GM06990 (cell line): Measurements from ENCODE around the gene C1QL4.
"Not testable (repeated sequence)": the region's sequence is repeated elsewhere in the genome, so short reads cannot be mapped to it uniquely, and the experiment has no call there.

Experiments
- DNase-seq: peaks from one replicate; pipeline ENCODE4 v3.0.0-alpha.2; 2011; ENCODE audit not compliant: insufficient read length; ENCODE audit errors: extremely low read depth
- H3K27me3 ChIP-seq: replicated peaks from 2 replicates; pipeline ENCODE4 v1.6.0; 2011; ENCODE audit warnings: low read length; ENCODE audit not compliant: control insufficient read depth, insufficient read depth
- H3K36me3 ChIP-seq: 2 replicates; pipeline ENCODE4 v1.5.1; 2011; ENCODE audit warnings: low read length; ENCODE audit not compliant: control insufficient read depth, insufficient read depth
- H3K4me3 ChIP-seq: replicated peaks from 2 replicates; pipeline ENCODE4 v1.5.1; 2011; ENCODE audit warnings: low read depth, mild to moderate bottlenecking, control low read depth, low read length
- TF ChIP-seq, protein P1 (sequence below): IDR thresholded peaks from 2 replicates; pipeline ENCODE4 v1.5.1; 2011; ENCODE audit warnings: low read length, control low read depth, mild to moderate bottlenecking, inconsistent platforms; ENCODE audit not compliant: insufficient read depth, poor library complexity, severe bottlenecking

C1QL4 gene

DNA sequence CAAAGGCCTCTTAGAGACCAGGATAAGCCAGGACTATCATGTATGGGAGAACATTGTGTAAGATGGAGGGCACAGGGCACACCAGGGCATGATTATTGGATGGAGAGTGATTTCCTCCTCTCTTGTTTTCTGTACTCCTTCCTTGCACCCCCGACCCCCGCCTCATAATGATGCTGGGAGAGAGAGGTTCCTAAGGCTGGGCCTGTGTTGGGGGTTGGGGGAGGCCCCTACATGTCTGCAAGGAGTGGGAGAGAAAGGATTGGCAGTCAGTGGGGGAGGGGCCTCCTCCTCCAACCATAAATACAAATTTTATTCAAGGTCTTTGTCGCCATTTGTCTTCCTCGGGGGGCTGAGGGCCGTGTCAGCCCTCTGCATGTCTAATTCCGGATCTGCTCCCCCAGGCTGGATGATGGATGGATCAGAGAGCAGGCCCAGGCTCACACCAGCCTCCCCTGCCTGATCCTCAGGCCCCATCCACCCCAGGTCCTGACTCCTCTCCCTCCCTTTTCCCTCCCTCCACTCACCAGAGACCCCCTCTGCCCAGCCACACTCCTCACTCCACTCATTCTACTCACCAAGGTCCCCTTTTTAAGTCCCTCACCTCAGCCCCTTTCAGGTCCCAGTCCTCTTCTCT lies 2.0 kb upstream of the C1QL4 start:
- TF ChIP-seq, protein P1, sequence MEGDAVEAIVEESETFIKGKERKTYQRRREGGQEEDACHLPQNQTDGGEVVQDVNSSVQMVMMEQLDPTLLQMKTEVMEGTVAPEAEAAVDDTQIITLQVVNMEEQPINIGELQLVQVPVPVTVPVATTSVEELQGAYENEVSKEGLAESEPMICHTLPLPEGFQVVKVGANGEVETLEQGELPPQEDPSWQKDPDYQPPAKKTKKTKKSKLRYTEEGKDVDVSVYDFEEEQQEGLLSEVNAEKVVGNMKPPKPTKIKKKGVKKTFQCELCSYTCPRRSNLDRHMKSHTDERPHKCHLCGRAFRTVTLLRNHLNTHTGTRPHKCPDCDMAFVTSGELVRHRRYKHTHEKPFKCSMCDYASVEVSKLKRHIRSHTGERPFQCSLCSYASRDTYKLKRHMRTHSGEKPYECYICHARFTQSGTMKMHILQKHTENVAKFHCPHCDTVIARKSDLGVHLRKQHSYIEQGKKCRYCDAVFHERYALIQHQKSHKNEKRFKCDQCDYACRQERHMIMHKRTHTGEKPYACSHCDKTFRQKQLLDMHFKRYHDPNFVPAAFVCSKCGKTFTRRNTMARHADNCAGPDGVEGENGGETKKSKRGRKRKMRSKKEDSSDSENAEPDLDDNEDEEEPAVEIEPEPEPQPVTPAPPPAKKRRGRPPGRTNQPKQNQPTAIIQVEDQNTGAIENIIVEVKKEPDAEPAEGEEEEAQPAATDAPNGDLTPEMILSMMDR: no peak
- Histone ChIP-seq H3K27me3 (peaks cover 4% of the 10 kb centered on the region), H3K36me3 (no peaks in the 10 kb centered on the region), H3K4me3 (no peak overlapping the region)
- DNase-seq: no peak

DNA sequence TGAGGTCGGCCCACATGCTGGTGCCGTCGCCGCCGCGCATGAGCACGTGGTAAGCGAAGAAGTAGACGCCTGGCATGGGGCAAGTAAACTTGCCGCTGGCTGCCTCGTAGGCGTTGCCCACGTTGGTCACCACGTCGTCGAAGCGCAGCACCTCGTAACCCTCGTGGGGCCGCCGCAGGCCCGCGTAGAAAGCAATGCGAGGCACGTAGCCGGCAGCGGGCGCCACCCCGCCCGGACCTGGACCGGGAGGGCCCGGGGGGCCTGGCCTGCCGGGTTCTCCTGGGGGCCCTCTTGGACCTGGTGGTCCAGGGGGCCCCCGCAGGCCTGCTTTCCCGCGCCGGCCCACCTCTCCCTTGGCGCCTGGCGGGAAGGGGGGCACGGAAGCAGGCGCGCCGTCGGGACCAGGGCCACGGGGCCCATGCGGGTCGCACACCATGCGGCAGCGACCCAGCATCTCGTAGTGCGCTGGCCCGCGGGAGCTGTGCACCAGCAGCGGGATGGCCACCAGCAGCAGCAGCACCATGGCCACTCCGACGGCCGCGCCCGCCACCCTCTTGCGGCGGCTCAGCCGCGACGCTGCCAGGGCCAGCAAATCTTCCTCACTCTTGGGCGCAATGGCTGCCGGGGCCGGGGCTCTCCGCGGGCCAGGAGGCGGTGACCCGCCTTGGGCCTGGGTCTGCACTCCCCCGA lies 888 bp downstream of the C1QL4 start:
- TF ChIP-seq, protein P1: no peak
- Histone ChIP-seq H3K4me3 (no peak overlapping the region), H3K36me3 (peaks cover 4% of the 10 kb centered on the region), H3K27me3 (peaks cover 1% of the 10 kb centered on the region)
- no peak for DNase-seq

DNA sequence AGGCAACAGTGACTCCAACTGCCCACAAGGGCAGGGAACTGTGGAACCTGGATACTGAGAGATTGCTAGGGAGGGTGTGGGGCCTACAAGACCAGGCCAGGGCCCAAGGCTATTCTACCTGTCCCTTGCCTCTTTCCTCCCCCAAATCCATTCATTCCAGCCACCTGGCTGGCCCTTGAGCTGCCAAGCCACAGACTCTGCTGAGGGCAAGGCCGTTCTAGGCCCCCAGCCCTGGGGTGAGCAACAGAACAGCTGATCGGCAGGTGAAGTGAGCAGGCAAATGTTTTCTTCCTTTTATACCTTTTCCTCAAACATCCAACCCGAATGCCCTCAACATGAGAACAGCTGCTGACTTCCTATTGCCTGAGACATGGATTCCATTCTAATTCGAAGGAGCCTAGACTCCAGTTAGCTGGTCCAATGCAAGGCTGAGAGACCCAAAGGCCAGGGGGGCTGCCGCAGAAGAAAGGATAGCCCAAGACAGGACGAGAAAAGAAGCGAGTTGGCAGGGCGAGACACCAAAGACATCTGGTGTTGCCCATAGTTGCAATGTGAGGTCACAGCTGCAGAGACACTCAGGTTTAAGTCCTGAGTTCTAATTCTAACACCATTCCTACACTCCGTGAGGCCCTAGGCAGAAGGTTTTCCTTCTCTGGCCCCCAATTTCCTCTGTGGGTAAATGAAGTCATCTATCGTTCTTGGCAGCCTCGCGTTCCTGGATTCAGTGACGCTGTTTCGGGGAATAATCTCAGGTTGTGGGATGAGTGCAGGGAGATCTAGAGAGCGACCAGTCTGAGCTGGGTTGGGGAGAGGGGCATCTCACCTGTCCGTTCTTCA lies 1.7 kb downstream of the C1QL4 start:
- H3K36me3 ChIP-seq: peaks cover 4% of the 10 kb centered on the region
- TF ChIP-seq, protein P1: no peak
- no peak for DNase-seq
- peaks cover 1% of the 10 kb centered on the region for H3K27me3 ChIP-seq
- no peak overlapping the region for H3K4me3 ChIP-seq

DNA sequence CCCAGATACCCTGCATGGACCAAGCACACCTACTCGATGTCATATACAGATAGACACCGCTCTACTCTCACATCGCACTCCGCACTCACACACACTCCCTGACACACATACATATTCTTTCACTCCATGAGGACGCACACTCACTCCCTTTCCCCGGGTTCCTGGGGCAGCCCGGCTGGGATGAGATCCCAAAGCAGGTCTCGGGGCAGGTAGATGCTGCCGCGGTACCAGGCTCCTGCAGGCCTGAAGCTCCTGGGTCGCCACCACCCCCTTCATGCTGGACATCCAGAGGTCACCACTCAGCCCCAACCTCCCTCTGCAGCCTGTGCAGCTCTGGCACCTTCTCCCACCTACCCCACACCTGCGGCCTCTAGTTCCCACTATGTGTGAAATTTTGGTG lies 2.3 kb downstream of the C1QL4 start:
- Histone ChIP-seq H3K36me3 (peaks cover 8% of the 10 kb centered on the region), H3K27me3 (peaks cover 1% of the 10 kb centered on the region), H3K4me3 (no peak overlapping the region)
- TF ChIP-seq, protein P1: no peak
- no peak for DNase-seq

DNA sequence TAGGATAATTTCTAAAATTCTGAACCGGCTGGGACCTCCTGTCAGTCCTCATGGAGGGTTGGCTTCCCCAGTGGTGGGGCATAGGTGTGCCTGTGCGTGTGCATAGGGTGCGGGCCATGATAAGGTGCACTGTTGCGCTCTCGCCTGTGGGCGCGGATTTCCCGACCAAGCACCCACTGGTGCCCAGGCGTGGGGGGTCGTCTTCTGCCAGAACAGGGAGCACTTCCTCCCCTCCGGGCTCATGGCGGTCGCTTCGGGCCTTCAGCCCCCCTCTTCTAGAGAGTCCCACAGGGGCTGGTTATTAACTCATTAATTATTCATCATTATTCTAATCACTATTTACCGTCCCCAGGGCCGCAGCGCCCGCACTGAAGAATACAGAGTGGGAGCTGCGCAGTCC lies 2.8 kb downstream of the C1QL4 start:
- Histone ChIP-seq H3K27me3 (peaks cover 1% of the 10 kb centered on the region), H3K4me3 (no peak overlapping the region), H3K36me3 (peaks cover 10% of the 10 kb centered on the region)
- no peak for DNase-seq
- TF ChIP-seq, protein P1: no peak

DNA sequence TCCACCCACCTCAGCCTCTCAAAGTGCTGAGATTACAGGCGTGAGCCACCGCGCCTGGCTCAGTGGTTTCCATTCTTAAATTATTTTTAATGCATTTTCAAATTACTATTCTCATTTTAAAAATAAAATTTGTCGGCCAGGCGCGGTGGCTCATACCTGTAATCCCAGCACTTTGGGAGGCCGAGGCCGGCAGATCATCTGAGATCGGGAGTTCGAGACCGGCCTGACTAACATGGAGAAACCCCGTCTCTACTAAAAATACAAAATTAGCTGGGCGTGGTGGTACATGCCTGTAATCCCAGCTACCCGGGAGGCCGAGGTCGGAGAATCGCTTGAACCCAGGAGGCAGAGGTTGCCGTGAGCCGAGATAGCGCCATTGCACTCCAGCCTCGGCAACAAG lies 3.2 kb downstream of the C1QL4 start:
- not testable (repeated sequence) for H3K4me3 ChIP-seq, H3K27me3 ChIP-seq, DNase-seq
- peaks cover 13% of the 10 kb centered on the region for H3K36me3 ChIP-seq
